RPMI7951 (cell line): ENCODE data around the gene TMEM213. TPM values are rescaled to one million over a fixed set of nuclear protein-coding genes. Genes with fewer than 3 reads are reported as not detected.

Experiments
- DNase-seq: peaks from one replicate; pipeline ENCODE4 v3.0.0-alpha.2; 2012; ENCODE audit warnings: low read depth
- total RNA-seq: library from RNA; depleted of rRNA; stranded (reverse); fragments of >200 nt; shearing (Covaris generic); gene quantifications from 2 replicates; pipeline ENCODE4 v1.2.3, GENCODE V29; 2014; rRNA removed

The TMEM213 gene, protein sequence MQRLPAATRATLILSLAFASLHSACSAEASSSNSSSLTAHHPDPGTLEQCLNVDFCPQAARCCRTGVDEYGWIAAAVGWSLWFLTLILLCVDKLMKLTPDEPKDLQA
- not detected in 2 replicates for total RNA-seq

DNA sequence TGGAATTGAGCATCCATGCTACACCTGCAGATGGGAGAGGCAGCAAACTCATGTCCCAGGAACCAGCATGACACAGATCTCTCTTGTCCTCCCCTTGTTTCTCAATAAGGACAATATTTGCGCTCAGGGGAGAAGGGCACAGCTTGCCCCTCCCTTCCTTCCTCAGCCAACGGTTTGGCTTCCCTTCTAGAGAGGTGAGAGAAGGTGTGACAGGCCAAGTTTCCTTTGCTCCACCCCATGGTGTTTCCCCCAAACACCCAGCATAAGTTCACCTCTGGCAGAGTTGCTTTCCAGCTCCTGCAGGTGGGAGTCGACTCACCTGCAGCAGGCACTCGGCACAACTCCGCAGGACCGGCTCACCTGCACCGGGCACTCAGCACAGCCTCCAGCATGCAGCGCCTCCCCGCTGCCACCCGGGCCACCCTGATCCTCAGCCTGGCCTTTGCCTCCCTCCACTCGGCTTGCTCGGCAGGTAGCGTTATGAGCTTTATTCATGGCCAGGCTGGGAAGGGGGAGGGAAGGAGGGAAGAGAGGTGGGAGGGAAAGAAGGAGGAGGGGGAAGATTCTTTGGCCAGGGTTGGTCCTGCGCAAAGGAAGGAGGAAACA is at the start of gene TMEM213, which contains the start of gene ATP6V0A4:
Gene TMEM213, plus strand, starts transcription at position 280 of the 606 bp plus-strand sequence. Its CDS starts 111 bp downstream, at position 391.
Gene ATP6V0A4, minus strand, starts transcription at position 482 of the 606 bp plus-strand sequence. CDS start 26,949 bp downstream, outside the sequence.
- no peak for DNase-seq

DNA sequence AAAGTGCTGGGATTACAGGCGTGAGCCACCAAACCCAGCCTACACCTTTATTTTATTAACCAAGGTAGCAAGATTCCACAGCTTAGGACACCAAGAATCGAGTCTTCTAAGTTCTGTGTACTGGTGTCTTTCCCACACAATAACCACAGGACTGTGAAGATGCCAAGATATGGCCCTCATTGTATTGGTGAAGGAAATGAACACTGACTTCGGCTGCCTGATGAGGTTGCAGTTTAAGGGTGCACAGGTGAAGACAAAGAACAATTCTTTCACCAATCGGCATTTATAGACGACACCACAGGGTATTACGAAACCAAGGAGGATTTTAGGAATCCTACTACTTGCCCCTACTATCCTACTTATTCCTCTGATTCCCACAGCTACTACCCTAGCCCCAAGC is 49.1 kb upstream of the TMEM213 start:
- no peak for DNase-seq

DNA sequence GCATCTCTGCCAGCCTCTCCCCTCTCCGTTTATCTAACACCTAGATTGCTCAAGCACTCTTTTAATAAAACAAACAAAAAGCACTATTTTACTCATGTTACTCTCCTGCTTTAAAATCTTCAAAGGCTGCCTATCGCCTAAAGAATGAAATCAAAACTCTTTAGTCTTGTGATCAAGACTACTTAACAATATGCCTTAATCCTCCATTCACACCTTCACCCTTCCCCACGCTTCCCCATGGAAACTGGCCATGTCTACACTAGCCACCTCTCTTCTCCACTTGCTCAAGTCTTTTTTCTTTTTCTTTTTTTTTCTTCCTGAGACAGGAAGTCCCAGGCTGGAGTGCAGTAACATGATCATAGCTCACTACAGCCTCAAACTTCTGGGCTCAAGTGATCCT is 47.8 kb upstream of the TMEM213 start:
- DNase-seq, result no peak

DNA sequence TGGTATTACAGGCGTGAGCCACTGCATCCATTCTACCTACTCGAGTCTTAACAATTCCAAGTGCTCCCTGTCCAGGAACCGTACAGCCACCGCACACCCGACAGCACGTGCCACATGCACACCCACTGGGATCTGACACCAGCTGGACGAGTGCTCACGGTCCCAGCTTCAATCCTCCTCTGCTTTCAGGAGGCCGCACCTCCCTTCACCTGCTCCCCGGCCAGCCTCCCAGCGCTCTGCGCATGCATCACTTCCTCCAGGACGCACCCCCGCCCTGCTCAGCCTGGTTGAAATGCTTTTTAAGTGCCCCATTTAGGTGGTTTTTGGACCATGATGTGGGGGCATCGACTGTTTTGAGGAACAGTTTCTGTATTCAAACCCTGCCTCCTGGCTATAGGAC is 47.3 kb upstream of the TMEM213 start:
- DNase-seq, result no peak

DNA sequence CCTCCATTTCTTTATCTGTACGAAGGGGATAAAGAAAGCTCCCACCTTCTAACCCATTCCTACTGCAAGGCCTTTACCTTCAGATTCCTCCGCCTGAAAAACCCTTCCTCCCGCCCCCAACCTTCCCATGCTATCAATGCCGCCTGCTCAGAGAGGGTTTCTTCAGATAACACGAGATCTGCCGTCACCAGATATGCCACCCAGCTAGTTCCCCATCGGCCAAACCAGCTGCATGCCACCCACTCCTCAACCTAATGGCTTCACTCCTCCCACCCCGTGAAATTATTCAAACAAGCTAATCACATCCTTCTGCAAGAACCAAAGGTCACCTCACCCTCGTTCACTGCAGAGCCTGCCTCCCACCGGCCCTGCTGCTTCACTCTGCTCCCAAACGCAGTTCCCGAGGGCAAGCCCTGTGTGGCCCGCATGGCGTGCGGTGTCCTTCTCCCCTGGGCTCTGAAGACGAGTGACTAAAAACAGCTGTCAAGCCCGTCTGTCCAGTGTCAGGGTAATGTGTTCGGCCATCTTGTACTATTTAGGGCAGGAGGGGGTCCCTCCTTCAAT is 46.8 kb upstream of the TMEM213 start:
- no peak for DNase-seq

DNA sequence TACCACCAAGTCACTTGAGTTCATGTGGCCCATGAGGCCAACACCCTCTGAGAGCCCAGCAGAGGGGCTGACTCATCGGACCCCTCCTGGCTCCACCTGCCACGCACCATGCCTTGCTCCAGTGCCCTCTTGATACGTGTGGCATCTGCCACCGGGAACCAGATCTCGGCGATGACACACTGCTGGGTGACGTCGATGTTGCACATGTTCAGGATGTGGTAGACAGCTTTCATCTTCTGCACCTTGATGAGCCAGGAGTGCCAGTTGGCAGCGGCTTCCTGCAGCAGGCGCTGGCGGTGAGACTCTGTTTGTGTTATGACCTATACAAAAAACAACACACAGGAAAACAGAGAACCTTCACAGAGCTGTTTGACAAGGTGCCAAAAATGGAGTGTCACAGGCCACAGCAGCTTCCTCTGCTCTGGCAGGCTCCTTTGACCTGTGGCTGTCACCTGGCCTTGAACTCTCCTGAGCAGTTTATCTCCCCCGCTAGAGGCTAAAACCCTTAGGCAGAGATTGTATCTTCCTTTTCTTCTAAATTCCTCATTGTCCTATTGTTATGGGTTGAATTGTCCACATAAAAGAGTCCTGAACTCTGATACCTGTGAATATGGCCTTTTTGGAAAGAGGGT is 45.2 kb upstream of the TMEM213 start:
- peak; percentile 80 for DNase-seq

DNA sequence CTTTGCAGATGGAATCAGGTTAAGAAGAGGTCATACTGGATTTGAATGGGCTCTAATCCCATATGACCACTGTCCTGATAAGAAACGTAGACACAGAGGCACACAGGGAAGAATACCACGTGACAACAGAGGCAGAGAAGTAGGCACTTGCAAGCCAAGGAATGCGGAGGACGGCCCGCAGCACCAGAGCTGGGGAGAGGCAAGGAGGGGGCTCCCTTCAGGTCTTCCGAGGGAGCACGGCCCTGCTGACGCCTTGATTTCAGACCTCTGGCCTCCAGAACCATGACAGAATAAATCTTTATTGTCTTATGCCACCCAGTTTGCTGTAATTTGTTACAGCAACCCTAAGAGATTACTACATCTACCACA is 44.7 kb upstream of the TMEM213 start:
- DNase-seq, result no peak

DNA sequence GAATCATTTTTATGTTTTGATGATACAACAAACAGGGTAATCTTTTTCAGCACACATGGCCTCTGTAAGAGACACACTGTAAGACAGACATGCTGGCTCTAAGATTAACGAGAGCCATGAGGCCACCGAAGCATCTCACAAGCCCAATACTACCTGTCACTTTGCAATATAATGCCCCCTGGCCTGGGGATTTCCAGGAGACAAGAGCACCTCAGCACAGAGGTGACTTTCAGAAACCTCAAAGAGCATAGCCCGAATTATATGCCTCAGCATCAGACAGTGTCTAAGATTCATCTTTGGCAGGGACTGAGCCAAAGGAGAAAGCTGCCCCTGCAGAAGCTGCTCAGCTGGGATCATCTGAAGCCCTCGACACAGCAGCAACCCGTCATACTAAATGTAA is 44.2 kb upstream of the TMEM213 start:
- DNase-seq, result no peak

DNA sequence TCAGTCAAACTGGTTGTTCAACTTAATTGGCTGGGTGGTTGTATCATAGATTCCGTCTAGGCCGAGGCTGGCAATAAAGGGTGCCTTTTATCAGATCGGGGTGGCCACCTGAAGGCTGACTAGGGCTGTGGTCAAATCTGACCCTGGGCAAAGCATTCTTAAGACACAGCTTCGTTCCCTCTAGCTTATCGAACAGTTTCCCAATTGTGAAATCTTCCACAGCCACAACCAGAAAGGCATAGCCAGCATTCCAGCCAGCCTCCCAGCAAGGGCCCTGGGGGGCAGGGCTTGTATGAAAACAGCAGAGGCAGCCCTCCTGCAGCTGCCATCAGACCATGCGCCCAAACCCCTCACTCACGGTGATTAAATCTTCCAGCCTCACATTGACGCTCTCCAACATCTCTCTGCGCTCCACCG is 42.5 kb upstream of the TMEM213 start:
- peak; percentile 49 for DNase-seq

DNA sequence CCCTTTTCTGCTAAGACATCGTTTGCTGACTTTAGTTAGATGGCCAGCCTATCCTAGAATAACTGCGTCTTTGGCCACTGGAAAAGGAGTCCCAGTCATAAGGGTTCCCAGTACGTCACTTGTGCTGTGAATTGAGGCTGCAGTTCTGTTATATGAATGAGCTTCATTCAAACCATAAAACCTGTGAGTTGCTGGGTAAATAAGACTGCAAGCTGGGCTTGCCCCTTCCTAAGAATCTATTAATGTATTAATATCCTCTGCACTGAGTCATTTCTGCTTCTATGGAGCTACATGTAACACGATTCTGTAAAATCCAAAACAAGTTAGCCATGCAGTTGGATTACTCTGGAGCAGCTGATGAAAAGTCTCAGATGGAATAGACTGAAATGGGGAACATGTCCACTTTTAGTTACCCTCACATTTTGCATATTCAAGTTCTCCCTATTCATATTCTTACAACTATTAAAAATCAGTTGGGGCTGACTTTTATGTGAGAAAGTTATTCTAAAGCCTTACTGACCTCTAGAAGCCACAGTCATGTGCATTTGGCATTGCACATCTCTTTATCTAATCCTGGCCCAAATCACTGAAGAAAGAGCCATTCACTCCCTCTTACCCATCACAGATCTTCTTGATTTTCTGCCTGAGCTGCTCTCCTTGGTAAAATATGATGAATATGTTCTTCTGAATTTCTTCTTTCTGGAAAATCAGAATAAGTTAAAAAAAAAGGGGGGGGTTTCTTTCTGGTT is 41.8 kb upstream of the TMEM213 start:
- peak; percentile 29 for DNase-seq

DNA sequence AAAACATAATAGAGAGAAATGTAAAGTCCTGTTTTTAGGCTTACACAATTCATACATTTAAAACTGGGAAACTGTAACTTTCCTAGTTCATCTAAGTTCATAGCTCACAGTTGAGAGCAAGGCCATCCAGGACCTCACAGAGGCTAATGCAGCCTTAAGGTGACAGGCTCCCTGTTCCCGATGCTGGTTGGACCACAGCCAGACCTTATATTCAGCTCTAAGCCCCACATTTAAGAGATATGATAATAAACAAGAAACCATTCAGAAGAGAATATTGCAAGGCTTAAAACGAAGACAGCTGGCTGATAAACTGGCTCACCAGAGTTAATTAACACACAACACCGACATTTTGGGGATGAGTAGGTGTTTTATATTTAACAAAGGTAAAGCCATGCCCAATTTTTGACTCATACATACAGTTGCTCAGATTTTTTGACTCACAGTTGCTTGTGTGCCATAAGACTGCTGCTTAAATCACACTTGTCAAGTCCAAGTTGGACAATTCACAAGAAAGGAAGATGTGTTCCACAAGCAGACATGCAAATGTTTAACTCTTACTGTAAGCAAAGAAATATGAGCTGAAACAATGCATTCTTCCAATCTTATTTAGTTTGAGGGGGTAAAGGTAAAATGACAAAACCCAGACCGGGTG is 41.1 kb upstream of the TMEM213 start:
- DNase-seq, result no peak

DNA sequence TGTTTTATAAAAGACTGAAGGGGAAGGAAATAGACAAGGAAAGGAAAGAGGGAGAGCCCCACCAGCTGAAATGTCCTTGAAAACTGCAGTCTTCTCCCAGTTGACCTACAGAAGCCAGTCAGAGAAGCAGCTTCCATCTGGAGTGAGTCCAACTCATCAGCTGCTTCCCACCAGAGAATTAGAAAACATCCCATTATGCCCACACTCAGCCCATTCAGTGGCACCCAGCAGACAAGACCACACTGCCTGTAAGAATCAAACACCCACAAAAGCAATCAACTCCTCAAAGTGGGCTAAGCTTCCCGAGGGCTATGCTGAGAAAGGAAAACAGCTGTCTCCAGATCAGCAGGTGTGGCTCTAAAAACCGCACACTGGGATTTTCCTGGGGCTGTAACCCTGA is 29.6 kb upstream of the TMEM213 start:
- DNase-seq, result no peak

DNA sequence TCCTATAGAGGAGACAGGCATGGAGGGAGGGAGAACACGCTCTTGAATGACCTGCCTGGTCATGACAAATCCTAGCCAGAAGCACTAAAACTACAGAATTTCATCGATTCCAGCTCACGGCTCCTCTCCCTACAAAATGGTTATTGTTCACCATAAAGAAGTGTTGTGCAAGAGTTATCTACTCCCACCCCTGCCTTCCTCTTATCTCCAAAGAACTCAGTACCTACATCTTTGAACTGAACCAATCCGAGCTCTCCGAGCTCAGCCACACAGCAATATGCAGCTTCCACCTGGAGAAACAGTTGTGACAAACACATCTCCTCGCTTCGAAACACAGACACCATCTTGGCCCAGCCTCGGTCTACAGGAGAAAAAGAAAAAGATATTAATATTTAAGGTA is 26.9 kb upstream of the TMEM213 start:
- no peak for DNase-seq

DNA sequence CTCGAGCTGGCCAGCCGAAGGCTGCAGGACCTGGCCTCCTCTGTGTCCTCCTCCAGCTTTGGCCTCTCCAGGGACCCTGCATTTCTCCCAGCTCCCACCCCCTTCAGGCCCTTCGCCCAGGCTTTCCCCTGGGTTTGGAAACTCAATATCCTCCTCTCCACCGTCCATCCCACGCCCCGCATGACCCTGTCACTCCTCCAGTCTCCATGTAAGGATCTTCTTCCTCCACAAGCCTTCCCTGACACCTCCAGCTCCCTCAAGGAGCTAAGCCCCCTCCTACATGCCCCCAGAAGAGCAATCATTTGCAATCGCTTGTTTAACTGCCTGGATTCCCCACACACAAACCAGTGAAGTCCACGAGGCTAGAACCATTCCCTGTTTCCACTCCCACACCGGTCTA is 24.6 kb upstream of the TMEM213 start:
- no peak for DNase-seq

DNA sequence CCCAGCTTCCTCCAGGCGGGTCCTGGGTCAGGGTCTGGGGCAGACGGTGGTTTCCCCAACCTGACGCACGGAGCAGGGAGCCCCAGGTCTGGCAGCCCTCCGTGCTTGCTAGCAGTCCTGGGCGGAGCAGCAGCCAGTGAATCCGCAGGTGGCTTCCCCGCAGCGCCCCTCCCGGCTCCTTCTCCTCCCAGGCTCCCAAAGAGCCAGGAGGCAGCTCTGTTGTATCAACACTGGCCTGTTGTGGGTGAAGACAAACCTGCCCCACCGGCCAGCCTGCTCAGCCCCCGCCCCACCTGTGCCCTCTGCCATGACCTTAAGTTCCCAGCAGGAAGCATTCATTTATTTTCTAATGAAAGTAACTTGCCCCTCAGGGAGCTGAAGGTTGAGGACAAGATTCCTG is 24.0 kb upstream of the TMEM213 start:
- DNase-seq, result no peak

DNA sequence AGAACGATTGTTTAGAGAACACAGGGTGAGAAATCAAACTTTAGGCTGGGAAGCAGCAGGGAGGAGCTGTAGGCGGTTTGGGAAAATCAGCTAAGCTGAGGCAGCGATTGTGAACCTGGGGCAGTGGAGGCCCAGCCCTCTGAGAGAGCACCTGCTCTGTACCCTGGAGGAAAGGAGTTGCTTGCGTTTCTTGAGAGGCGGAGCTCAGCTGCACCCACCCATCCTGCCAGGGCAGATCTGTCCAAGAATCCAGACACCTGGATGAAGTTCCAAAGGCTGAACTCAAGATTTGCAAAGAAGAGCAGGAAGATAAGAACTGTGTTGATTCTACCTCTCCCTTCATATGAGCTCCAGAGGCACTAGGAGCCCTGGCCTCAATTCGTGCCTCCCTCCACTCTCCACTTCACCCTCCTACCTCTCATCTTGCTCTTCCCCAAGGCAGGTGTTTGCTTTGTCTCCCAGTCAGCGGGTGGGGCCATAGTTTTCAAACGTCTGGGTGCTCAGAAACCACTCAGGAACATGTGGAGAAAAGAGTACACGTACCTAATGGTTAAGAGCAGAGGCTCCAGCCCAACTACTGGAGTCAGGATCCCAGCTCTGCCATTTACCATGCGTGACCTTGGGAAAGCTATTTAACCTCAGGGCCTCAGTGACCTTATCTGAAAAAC is 21.5 kb upstream of the TMEM213 start:
- DNase-seq, result no peak

DNA sequence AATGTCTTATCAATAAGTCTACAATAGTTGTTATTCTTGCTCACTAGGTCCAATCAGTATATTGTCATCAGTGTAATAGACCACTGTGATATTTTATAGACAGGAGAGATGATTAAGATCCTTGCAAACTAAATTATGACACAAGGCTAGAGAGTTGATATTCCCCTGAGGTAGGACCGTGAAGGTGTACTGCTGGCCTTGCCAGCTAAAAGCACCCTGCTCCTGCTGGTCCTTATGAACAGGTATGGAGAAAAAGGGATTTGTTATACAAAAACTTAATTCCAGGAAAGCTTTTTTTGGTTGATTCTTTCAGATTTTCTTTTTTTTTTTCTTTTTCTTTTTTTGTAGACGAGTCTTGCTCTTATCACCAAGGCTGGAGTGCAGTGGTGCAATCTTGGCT is 16.8 kb upstream of the TMEM213 start:
- no peak for DNase-seq

DNA sequence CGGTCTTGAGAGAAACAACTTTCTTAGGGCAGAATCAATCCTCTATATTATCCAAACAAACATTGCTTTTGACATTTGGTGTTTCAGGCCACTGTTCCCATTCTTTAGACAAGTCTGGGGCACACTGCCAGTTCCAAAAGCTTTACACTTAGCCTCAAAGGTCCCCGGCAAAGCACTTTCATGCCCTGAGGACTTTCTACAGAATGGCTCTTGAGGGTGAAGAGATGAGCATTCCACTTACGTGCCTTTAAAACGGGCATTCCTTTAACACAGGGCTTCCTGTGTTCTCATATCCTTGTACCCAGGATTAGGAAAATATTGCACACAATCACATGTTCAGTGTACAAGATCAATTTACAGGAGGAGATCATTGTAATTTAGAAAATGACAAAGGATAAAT is 13.1 kb upstream of the TMEM213 start:
- peak; percentile 79 for DNase-seq

DNA sequence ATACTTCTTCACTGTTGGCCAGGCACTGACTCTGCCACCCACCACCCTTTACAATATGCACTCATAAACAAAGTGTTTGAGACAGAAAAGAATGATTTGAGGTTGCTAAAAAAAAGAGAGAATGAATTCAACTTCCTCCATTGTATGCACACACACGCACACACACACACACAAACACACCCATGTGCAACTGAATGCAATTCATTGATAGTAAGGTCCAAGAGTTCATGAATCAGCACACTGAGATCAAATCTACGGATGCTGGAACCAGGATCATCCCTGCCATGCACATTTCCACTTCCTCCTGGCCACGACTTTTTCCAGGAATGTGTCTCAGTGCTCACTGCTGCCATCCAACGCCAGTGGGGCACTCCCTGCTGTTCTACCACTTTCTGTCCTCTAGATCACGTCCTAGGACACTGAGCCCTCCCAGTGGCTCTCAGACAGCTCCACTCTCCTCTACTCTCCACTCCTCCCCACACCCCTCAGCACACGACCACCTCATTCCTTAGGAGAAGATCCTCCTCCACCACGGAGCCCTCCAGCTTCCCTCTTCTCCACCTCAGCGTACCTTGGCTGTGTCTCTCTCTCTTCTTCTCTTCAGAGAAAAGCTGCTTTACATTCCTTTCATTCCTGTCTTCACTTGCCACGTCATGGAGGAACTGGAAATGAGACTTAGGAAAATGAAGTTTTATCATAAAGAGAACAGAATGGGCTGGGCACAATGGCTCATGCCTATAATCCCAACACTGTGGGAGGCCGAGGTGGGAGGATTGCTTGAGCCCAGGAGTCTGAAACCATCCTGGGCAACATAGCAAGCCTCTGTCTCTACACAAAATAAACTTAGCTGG is 12.0 kb upstream of the TMEM213 start:
- DNase-seq, result peak; percentile 45

DNA sequence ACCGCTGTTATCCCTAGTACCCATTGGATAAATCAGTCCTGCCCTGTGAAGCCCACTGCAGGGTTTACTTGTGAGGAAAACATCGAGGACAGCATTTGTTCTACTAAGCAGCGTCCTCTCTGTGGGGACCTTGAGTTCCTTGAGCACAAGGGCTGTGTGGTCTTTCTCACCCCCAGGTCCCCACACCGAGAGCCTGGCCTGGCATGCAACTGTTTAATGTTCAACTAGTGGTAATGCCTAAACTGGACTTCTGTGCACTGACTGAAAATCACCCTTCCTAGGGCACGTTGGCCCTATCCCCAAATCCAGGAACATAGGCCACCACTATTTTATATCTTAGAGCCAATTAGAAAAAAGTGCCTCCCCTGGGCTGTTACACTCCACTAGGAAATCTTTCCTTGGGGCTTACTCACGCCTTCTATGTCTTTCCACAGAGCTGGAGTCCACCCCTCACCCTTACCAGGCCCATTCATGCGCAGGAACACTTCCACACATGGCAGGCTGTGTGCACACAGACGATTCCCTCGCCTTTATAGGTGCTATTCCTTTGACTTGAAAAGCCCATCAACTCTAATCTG is 1.7 kb upstream of the TMEM213 start:
- no peak for DNase-seq
